GM10266 (cell line): ENCODE measurements around the gene STC2.

Experiments used
- DNase-seq: peaks from one replicate; pipeline ENCODE4 v3.0.0; 2012; ENCODE audit errors: extremely low spot score
- CTCF ChIP-seq: IDR thresholded peaks from 2 replicates; pipeline ENCODE4 v1.5.1; 2012; ENCODE audit warnings: mild to moderate bottlenecking, low read depth; ENCODE audit not compliant: control insufficient read depth, insufficient read depth; ENCODE audit errors: missing control alignments

STC2 gene

GRCh38 chr5:173303878-173304590, 24.2 kb downstream of the STC2 start:
- TF ChIP-seq CTCF = no peak
- no peak for DNase-seq

GRCh38 chr5:173302546-173303155, 25.6 kb downstream of the STC2 start:
- no peak for TF ChIP-seq CTCF
- no peak for DNase-seq

GRCh38 chr5:173301695-173302545, 26.3 kb downstream of the STC2 start:
- DNase-seq = no peak
- no peak for TF ChIP-seq CTCF

- DNase-seq = no peak
These were observed 27.7 kb downstream of the STC2 start for GRCh38 chr5:173300389-173301047.

DNA sequence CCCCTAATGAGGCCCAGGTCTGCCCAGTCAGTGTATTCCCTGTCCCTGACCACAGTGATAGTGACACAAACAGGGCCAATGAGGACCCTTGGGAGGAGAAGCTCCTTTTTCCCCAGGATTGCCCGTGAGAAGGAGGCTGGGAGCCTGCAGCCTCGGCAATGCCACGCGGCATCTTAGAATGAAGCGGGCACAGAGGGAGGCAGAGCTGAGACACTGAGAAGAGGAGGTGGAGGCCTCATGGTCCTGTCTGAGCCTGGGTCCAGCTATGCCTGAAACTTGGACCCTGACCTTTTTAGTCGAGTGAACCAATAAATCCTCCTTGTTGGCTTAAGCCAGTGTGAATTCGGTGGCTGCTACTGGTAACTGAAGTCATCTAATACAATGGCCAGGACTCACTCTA, 28.4 kb downstream of the STC2 start:
- TF ChIP-seq CTCF = no peak

More at GRCh38 chr5:173300389-173301047, 27.7 kb downstream of the STC2 start:
- no peak for TF ChIP-seq CTCF

DNA sequence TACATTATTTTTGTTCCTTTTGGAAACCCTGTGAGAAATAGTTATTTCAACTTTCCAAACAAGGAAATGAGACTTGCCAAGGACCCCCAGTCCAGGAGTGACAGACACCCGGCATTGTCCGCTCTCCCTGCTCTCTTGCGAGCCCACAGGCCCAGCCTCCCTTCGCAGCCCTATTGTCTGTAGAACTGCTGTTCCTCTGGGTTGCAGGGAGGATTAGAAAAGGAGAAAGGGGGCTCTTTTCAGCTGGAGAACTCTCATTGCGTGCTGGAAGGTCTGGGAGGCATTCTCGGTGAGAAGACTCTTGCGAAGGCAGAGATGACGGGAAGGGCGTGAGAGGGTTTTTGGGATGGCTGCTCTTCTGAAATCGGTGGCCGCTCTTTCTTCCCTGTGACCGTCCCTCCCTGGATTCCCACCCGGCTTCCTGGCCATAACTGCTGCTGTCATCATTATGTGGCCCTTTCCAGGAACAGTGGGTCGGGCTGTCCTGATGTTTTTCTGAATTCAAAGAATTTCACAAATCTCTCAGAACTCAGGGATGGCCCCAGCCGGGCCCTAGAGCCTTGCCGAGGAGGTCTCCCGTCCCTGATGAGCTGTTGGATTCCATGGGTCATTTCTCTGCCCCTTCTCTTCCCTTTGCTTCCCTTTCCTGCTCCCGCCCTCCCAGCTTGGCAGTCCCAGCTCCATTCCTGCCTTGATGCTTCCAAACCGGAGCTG, 29.8 kb downstream of the STC2 start:
- no peak for TF ChIP-seq CTCF
- DNase-seq = no peak

More for the DNA sequence above, 28.4 kb downstream of the STC2 start:
- DNase-seq = no peak
